GM18498 (cell line): ENCODE data around the gene TMEFF2.
"Not testable (repeated sequence)": the region's sequence is repeated elsewhere in the genome, so short reads cannot be mapped to it uniquely, and the experiment has no call there.

Experiments
- ATAC-seq: cut with Tn5 transposase; IDR thresholded peaks from one replicate; pipeline ENCODE4 v1.9.1; 2021; ENCODE audit warnings: mild to moderate bottlenecking, moderate library complexity; ENCODE audit not compliant: unreplicated experiment

TMEFF2 gene

GRCh38 chr2:191942090-191942738 is 252.5 kb downstream of the TMEFF2 start:
- ATAC-seq, result no peak

GRCh38 chr2:191941376-191941929 is 253.3 kb downstream of the TMEFF2 start:
- ATAC-seq, result no peak

GRCh38 chr2:191938779-191939178 is 256.0 kb downstream of the TMEFF2 start:
- no peak for ATAC-seq

GRCh38 chr2:191936882-191937405 is 257.8 kb downstream of the TMEFF2 start:
- ATAC-seq, result no peak

- ATAC-seq, result no peak
These were observed 259.5 kb downstream of the TMEFF2 start for GRCh38 chr2:191935247-191935646.

GRCh38 chr2:191933307-191934105 is 261.2 kb downstream of the TMEFF2 start:
- ATAC-seq, result peak; percentile 86

GRCh38 chr2:191932286-191932685 is 262.4 kb downstream of the TMEFF2 start:
- no peak for ATAC-seq

- ATAC-seq, result peak; percentile 42
These were observed 263.4 kb downstream of the TMEFF2 start for GRCh38 chr2:191931329-191931728.

- ATAC-seq, result no peak
These were observed 264.5 kb downstream of the TMEFF2 start for GRCh38 chr2:191930205-191930604.

GRCh38 chr2:191929288-191929687 is 265.4 kb downstream of the TMEFF2 start:
- ATAC-seq, result no peak

GRCh38 chr2:191927991-191928390 is 266.7 kb downstream of the TMEFF2 start:
- no peak for ATAC-seq

- no peak for ATAC-seq
These were observed 267.3 kb downstream of the TMEFF2 start for GRCh38 chr2:191927319-191927867.

- no peak for ATAC-seq
These were observed 268.1 kb downstream of the TMEFF2 start for GRCh38 chr2:191926671-191927070.

- ATAC-seq, result no peak
These were observed 271.1 kb downstream of the TMEFF2 start for GRCh38 chr2:191923652-191923997.

- ATAC-seq, result peak; percentile 96
These were observed 271.7 kb downstream of the TMEFF2 start for GRCh38 chr2:191922736-191923651.

GRCh38 chr2:191921650-191922049 is 273.1 kb downstream of the TMEFF2 start:
- ATAC-seq, result not testable (repeated sequence)

GRCh38 chr2:191920502-191920901 is 274.2 kb downstream of the TMEFF2 start:
- no peak for ATAC-seq

GRCh38 chr2:191917967-191918651 is 276.6 kb downstream of the TMEFF2 start:
- no peak for ATAC-seq

GRCh38 chr2:191917430-191917881 is 277.3 kb downstream of the TMEFF2 start:
- no peak for ATAC-seq

GRCh38 chr2:191916826-191917225 is 277.9 kb downstream of the TMEFF2 start:
- ATAC-seq, result no peak
